ENCODE data around the gene TTC4. TPM values are rescaled to one million over a fixed set of nuclear protein-coding genes. Genes with fewer than 3 reads are reported as not detected.

Gene TTC4
- total and polyA plus RNA-seq, 2 donors from 2014 or later: 18.0 to 21.5 TPM

- no peak for FAIRE-seq
- H3K36me3 ChIP-seq (ENCODE audit: control insufficient read depth in 2 of 3, insufficient read depth in 3 of 3, low read length in 3 of 3): peaks cover 16 to 41% (median 19%) of the 10 kb centered on the region in 3 donors
Observed at GRCh38 chr1:54724771-54725170, 9.1 kb downstream of the TTC4 start.

GRCh38 chr1:54728027-54728426 lies 12.4 kb downstream of the TTC4 start:
- no peak for DNase-seq
- Histone ChIP-seq H3K4me1 (ENCODE audit: control insufficient read depth in 2 of 3, insufficient read depth in 2 of 3, low read depth in 1 of 3, low read length in 3 of 3) (no peaks in the 10 kb centered on the region), H3K27ac (ENCODE audit: low read depth in 2 of 2, low read length in 2 of 2) (no peak overlapping the region), H3K4me3 (ENCODE audit: low read length in 3 of 3) (no peak overlapping the region), H3K9ac (ENCODE audit: low read length in 3 of 3) (no peak overlapping the region), H3K27me3 (ENCODE audit: control insufficient read depth, insufficient read depth, low read length) (no peaks in the 10 kb centered on the region), H3K36me3 (ENCODE audit: control insufficient read depth in 2 of 3, insufficient read depth in 3 of 3, low read length in 3 of 3) (peaks cover 20 to 41% (median 22%) of the 10 kb centered on the region in 3 donors), H3K9me3 (ENCODE audit: control insufficient read depth in 2 of 3, insufficient read depth in 1 of 3, low read length in 3 of 3) (peaks cover 0 to 5% (median 4%) of the 10 kb centered on the region in 3 donors)
- TF ChIP-seq CTCF (IDR thresholded peaks at IDR 0.05; ENCODE audit: borderline replicate concordance, extremely low read depth, insufficient read depth): no peak
- FAIRE-seq: no peak
- intact Hi-C loops (cut with DNase I): no loop called here

More at GRCh38 chr1:54724771-54725170, 9.1 kb downstream of the TTC4 start:
- Histone ChIP-seq H3K9ac (ENCODE audit: low read length in 3 of 3) (no peak overlapping the region), H3K4me3 (ENCODE audit: low read length in 3 of 3) (no peak overlapping the region), H3K27me3 (ENCODE audit: control insufficient read depth, insufficient read depth, low read length) (no peaks in the 10 kb centered on the region), H3K4me1 (ENCODE audit: control insufficient read depth in 2 of 3, insufficient read depth in 2 of 3, low read depth in 1 of 3, low read length in 3 of 3) (no peaks in the 10 kb centered on the region), H3K9me3 (ENCODE audit: control insufficient read depth in 2 of 3, insufficient read depth in 1 of 3, low read length in 3 of 3) (peaks cover 0 to 5% (median 4%) of the 10 kb centered on the region in 3 donors), H3K27ac (ENCODE audit: low read depth in 2 of 2, low read length in 2 of 2) (no peak overlapping the region)
- DNase-seq: no peak
- TF ChIP-seq CTCF (IDR thresholded peaks at IDR 0.05; ENCODE audit: borderline replicate concordance, extremely low read depth, insufficient read depth): no peak
- intact Hi-C loops (cut with DNase I): no loop called here

- Histone ChIP-seq H3K27me3 (ENCODE audit: control insufficient read depth, insufficient read depth, low read length) (no peaks in the 10 kb centered on the region), H3K4me1 (ENCODE audit: control insufficient read depth in 2 of 3, insufficient read depth in 2 of 3, low read depth in 1 of 3, low read length in 3 of 3) (no peaks in the 10 kb centered on the region), H3K9me3 (ENCODE audit: control insufficient read depth in 2 of 3, insufficient read depth in 1 of 3, low read length in 3 of 3) (no peaks in the 10 kb centered on the region), H3K27ac (ENCODE audit: low read depth in 2 of 2, low read length in 2 of 2) (no peak overlapping the region), H3K9ac (ENCODE audit: low read length in 3 of 3) (no peak overlapping the region), H3K4me3 (ENCODE audit: low read length in 3 of 3) (no peak overlapping the region), H3K36me3 (ENCODE audit: control insufficient read depth in 2 of 3, insufficient read depth in 3 of 3, low read length in 3 of 3) (peaks cover 7 to 30% (median 24%) of the 10 kb centered on the region in 3 donors)
- TF ChIP-seq CTCF (IDR thresholded peaks at IDR 0.05; ENCODE audit: borderline replicate concordance, extremely low read depth, insufficient read depth): no peak
- FAIRE-seq (no peak), DNase-seq (no peak)
- intact Hi-C loops (cut with DNase I): no loop called here
Observed at GRCh38 chr1:54736685-54737084, 21.0 kb downstream of the TTC4 start.

GRCh38 chr1:54738244-54738643 lies 22.6 kb downstream of the TTC4 start:
- no peak overlapping the region for H3K27ac ChIP-seq (ENCODE audit: low read depth in 2 of 2, low read length in 2 of 2)

More at GRCh38 chr1:54738244-54738643, 22.6 kb downstream of the TTC4 start:
- DNase-seq: no peak
- H3K27me3 ChIP-seq (ENCODE audit: control insufficient read depth, insufficient read depth, low read length): no peaks in the 10 kb centered on the region
- H3K9me3 ChIP-seq (ENCODE audit: control insufficient read depth in 2 of 3, insufficient read depth in 1 of 3, low read length in 3 of 3): no peaks in the 10 kb centered on the region
- TF ChIP-seq CTCF (IDR thresholded peaks at IDR 0.05; ENCODE audit: borderline replicate concordance, extremely low read depth, insufficient read depth): no peak
- no peak for FAIRE-seq
- intact Hi-C loops (cut with DNase I): no loop called here
- no peak overlapping the region for H3K4me3 ChIP-seq (ENCODE audit: low read length in 3 of 3)
- peaks cover 7 to 36% (median 24%) of the 10 kb centered on the region in 3 donors for H3K36me3 ChIP-seq (ENCODE audit: control insufficient read depth in 2 of 3, insufficient read depth in 3 of 3, low read length in 3 of 3)
- H3K9ac ChIP-seq (ENCODE audit: low read length in 3 of 3): no peak overlapping the region
- no peaks in the 10 kb centered on the region for H3K4me1 ChIP-seq (ENCODE audit: control insufficient read depth in 2 of 3, insufficient read depth in 2 of 3, low read depth in 1 of 3, low read length in 3 of 3)
